CD8-positive, alpha-beta memory T cell (primary cell): ENCODE data around the gene TMCC1. TPM values are rescaled to one million over a fixed set of nuclear protein-coding genes. Genes with fewer than 3 reads are reported as not detected.
A peak's percentile ranks its signal among the peaks of the same experiment; 100 is the strongest.

Source experiments
- CTCF ChIA-PET: fragments of 350-600 bp; sonication (Branson Sonifier 250); formaldehyde crosslinking; loops from one replicate; lab custom pipeline; 2021; ENCODE audit warnings: antibody characterized with exemption; lab: Charles Lee
- POLR2A ChIA-PET: fragments of 350-600 bp; sonication (Branson Sonifier 250); formaldehyde crosslinking; loops from one replicate; lab custom pipeline; 2021; ENCODE audit warnings: antibody characterized with exemption; lab: Charles Lee
- DNase-seq, 5 donors: peaks; one replicate each; pipeline versions ENCODE4 v3.0.0 to v3.0.0-alpha.2; 2020 to 2022; ENCODE audit warnings: mixed read lengths in 1 of 5
- H3K27ac ChIP-seq: one replicate; pipeline ENCODE4 v1.7.0; 2013; ENCODE audit warnings: low read depth, mild to moderate bottlenecking, low read length, moderate library complexity
- H3K27me3 ChIP-seq: 2 replicates; pipeline ENCODE4 v1.7.0; 2013; ENCODE audit warnings: low read length, mild to moderate bottlenecking; ENCODE audit not compliant: insufficient read depth, poor library complexity, severe bottlenecking
- H3K36me3 ChIP-seq: 2 replicates; pipeline ENCODE4 v1.7.0; 2013; ENCODE audit warnings: mild to moderate bottlenecking, low read length, moderate library complexity; ENCODE audit not compliant: insufficient read depth
- H3K4me1 ChIP-seq: 2 replicates; pipeline ENCODE4 v1.7.0; 2013; ENCODE audit warnings: mild to moderate bottlenecking, low read length, moderate library complexity; ENCODE audit not compliant: insufficient read depth
- H3K4me3 ChIP-seq: 2 replicates; pipeline ENCODE4 v1.7.0; 2013; ENCODE audit warnings: mild to moderate bottlenecking, low read length
- H3K9me3 ChIP-seq: 2 replicates; pipeline ENCODE4 v1.7.0; 2013; ENCODE audit warnings: mild to moderate bottlenecking, low read length
- H3K27ac Mint-ChIP-seq, 8 donors: one replicate each; pipeline ENCODE4 v1.8.0; 2020 to 2021; ENCODE audit warnings: mixed read lengths in 8 of 8, mild to moderate bottlenecking in 6 of 8, inconsistent platforms in 3 of 8, moderate library complexity in 3 of 8
- H3K27me3 Mint-ChIP-seq, 2 donors: one replicate each; pipeline ENCODE4 v1.8.0; 2020 to 2021; ENCODE audit warnings: mixed read lengths in 2 of 2, mild to moderate bottlenecking in 1 of 2, moderate library complexity in 1 of 2
- H3K36me3 Mint-ChIP-seq, 3 donors: one replicate each; pipeline ENCODE4 v1.8.0; 2020 to 2021; ENCODE audit warnings: mixed read lengths in 3 of 3, inconsistent platforms in 1 of 3, mild to moderate bottlenecking in 1 of 3
- H3K4me1 Mint-ChIP-seq, 3 donors: one replicate each; pipeline ENCODE4 v1.8.0; 2020 to 2021; ENCODE audit warnings: mixed read lengths in 3 of 3, inconsistent platforms in 1 of 3, mild to moderate bottlenecking in 1 of 3
- H3K4me3 Mint-ChIP-seq, 7 donors: one replicate each; pipeline ENCODE4 v1.8.0; 2020 to 2021; ENCODE audit warnings: mixed read lengths in 7 of 7, mild to moderate bottlenecking in 6 of 7, moderate library complexity in 4 of 7, inconsistent platforms in 2 of 7
- H3K9me3 Mint-ChIP-seq, 5 donors: one replicate each; pipeline ENCODE4 v1.8.0; 2020 to 2022; ENCODE audit warnings: mixed read lengths in 5 of 5, mild to moderate bottlenecking in 3 of 5, moderate library complexity in 2 of 5, inconsistent platforms in 1 of 5
- polyA plus RNA-seq: library from polyadenylated mRNA; unstranded; fragments of 300-500 nt; fragmentation: Illumina TruSeq; gene quantifications from one replicate; pipeline ENCODE4 v1.2.3, GENCODE V29; 2021
- total RNA-seq, 2 experiments: library from RNA; stranded (reverse); gene quantifications; one replicate each; pipeline ENCODE4 v1.2.3, GENCODE V29; 2021

TMCC1 gene
- total and polyA plus RNA-seq, 3 experiments from 2014 or later, result 5.6 to 18.6 (median 16.0) TPM

DNA sequence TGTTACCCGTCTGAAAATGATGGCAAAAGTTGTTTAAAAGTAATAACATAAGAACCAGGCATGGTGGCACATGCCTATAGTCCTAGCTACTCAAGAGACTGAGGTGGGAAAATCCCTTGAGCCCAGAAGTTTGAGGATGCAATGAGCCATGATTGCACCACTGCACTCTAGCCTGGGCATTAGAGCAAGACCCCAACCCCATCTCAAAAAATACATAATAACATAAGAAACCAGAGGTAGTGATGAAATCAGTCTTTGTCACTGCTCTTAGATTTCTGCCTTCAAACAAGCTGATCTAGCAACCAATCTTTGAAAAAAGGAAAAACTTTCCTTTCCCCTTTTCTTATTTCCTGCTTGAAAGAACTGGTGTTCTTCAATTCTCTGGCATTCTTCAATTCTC, 71.3 kb downstream of the TMCC1 start:
- Mint-ChIP-seq H3K27ac (no peak overlapping the region), H3K36me3 (peaks cover 0 to 22% (median 8%) of the 10 kb centered on the region in 3 donors)
- POLR2A ChIA-PET, result no interaction called here

GRCh38 chr3:129820587-129820986, 72.9 kb downstream of the TMCC1 start:
- peaks cover 0 to 2% of the 10 kb centered on the region in 2 donors for H3K27me3 Mint-ChIP-seq

More for the DNA sequence above, 71.3 kb downstream of the TMCC1 start:
- CTCF ChIA-PET, result interaction anchor here (1.5 kb wide), 1 partner anchor 330 kb away, joined by 3 read pairs; no protein-coding TSS in a partner anchor
- Mint-ChIP-seq H3K4me3 (no peak overlapping the region), H3K4me1 (peaks cover 8 to 14% (median 13%) of the 10 kb centered on the region in 3 donors), H3K27me3 (peaks cover 0 to 2% of the 10 kb centered on the region in 2 donors), H3K9me3 (no peaks in the 10 kb centered on the region)
- no peaks in the 10 kb centered on the region for H3K36me3 ChIP-seq
- no peaks in the 10 kb centered on the region for H3K9me3 ChIP-seq
- no peaks in the 10 kb centered on the region for H3K27me3 ChIP-seq
- H3K4me1 ChIP-seq, result peaks cover 2% of the 10 kb centered on the region
- no peak for DNase-seq
- H3K4me3 ChIP-seq, result no peak overlapping the region
- H3K27ac ChIP-seq, result no peak overlapping the region

DNA sequence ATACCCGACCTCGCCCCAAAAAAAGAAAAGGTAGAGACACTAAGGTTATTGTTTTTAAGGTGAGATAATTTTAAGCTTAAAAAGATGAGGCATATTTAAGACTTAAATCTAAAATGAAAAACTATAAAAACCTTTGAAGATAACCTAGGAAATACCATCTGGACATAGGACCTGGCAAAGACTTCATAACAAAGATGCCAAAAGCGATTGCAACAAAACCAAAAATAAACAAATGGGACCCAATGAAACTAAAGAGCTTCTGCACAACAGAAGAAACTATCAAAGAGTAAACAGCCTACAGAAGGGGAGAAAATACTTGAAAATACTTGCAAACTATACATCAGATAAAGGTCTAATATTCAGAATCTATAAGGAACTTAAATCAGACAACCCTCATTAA, 80.9 kb downstream of the TMCC1 start:
- Histone ChIP-seq H3K27ac (no peak overlapping the region), H3K27me3 (no peaks in the 10 kb centered on the region), H3K9me3 (no peaks in the 10 kb centered on the region), H3K36me3 (no peaks in the 10 kb centered on the region), H3K4me3 (no peak overlapping the region), H3K4me1 (no peaks in the 10 kb centered on the region)
- DNase-seq, result no peak
- ChIA-PET CTCF (interaction anchor here (1.3 kb wide), 1 partner anchor 12 kb away, joined by 6 read pairs; no protein-coding TSS in a partner anchor), POLR2A (interaction anchor here (0.6 kb wide), 1 partner anchor 525 kb away, joined by 4 read pairs; no protein-coding TSS in a partner anchor)
- Mint-ChIP-seq H3K36me3 (peaks cover 17 to 29% (median 29%) of the 10 kb centered on the region in 3 donors), H3K4me1 (peaks cover 24 to 46% (median 39%) of the 10 kb centered on the region in 3 donors), H3K27me3 (peaks cover 0 to 1% of the 10 kb centered on the region in 2 donors), H3K9me3 (peaks cover 0 to 9% (median 0%) of the 10 kb centered on the region in 5 donors), H3K27ac (no peak overlapping the region), H3K4me3 (no peak overlapping the region)

More at GRCh38 chr3:129820587-129820986, 72.9 kb downstream of the TMCC1 start:
- H3K36me3 ChIP-seq, result no peaks in the 10 kb centered on the region
- no peaks in the 10 kb centered on the region for H3K27me3 ChIP-seq
- peaks cover 8 to 29% (median 13%) of the 10 kb centered on the region in 3 donors for H3K36me3 Mint-ChIP-seq
- H3K9me3 ChIP-seq, result no peaks in the 10 kb centered on the region
- ChIA-PET CTCF (interaction anchor here (1.5 kb wide), 1 partner anchor 330 kb away, joined by 3 read pairs; no protein-coding TSS in a partner anchor), POLR2A (interaction anchor here (0.6 kb wide), 1 partner anchor 88 kb away, joined by 4 read pairs; no protein-coding TSS in a partner anchor)
- no peaks in the 10 kb centered on the region for H3K4me1 ChIP-seq
- peak overlapping the region in 1 of 8 donors; percentile 10 for H3K27ac Mint-ChIP-seq
- no peak for DNase-seq
- H3K27ac ChIP-seq, result no peak overlapping the region
- no peak overlapping the region for H3K4me3 Mint-ChIP-seq
- no peaks in the 10 kb centered on the region for H3K9me3 Mint-ChIP-seq
- peaks cover 8 to 18% (median 9%) of the 10 kb centered on the region in 3 donors for H3K4me1 Mint-ChIP-seq
- H3K4me3 ChIP-seq, result no peak overlapping the region

DNA sequence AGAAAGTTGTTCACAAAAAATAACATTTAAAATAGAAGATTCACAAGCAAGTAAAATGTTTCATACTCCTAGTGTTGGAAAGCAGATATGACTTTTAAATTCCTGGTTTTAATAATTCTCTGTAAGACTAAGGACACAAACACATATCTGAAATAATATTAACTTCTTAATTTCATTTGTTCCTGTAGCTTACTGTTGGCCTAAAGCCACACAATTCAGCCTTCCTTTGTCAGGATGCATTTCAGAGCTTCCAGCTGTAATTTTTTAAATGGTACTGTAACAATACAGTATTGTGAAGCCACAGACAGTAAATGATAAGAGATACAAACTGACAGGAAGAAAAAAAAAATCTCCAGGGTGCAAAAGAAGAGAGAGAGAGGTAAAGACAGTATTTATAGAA, 84.2 kb downstream of the TMCC1 start:
- peak overlapping the region in 1 of 8 donors; percentile 3 for H3K27ac Mint-ChIP-seq
- no peaks in the 10 kb centered on the region for H3K27me3 ChIP-seq
- no peak overlapping the region for H3K4me3 ChIP-seq
- no peaks in the 10 kb centered on the region for H3K9me3 ChIP-seq
- DNase-seq, result no peak
- peaks cover 0 to 1% of the 10 kb centered on the region in 2 donors for H3K27me3 Mint-ChIP-seq
- H3K9me3 Mint-ChIP-seq, result no peaks in the 10 kb centered on the region
- H3K27ac ChIP-seq, result no peak overlapping the region
- no peak overlapping the region for H3K4me3 Mint-ChIP-seq
- CTCF ChIA-PET, result interaction anchor here (1.5 kb wide), 1 partner anchor 181 kb away, joined by 4 read pairs; no protein-coding TSS in a partner anchor
- no peaks in the 10 kb centered on the region for H3K4me1 ChIP-seq
- POLR2A ChIA-PET, result no interaction called here
- H3K36me3 ChIP-seq, result no peaks in the 10 kb centered on the region
- H3K36me3 Mint-ChIP-seq, result peaks cover 10 to 14% (median 14%) of the 10 kb centered on the region in 3 donors
- peaks cover 21 to 40% (median 37%) of the 10 kb centered on the region in 3 donors for H3K4me1 Mint-ChIP-seq

DNA sequence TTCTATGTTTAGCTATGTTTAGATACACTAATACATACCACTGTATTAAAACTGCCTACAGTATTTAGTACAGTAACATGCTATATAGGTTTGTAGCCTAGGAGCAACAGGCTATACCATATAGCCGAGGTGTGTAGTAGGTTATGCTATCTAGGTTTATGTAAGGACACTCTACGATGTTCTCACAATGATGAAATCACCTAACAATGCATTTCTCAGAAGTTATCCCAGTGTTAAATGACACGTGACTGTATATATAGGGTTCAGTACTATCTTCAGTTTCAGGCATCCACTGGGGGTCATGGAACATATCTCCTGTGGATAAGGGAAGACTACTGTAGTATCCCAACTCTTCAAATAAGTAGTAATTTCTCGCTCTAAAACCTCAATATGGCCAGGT, 97.4 kb downstream of the TMCC1 start:
- ChIA-PET POLR2A (no interaction called here), CTCF (no interaction called here)
- H3K4me3 Mint-ChIP-seq, result no peak overlapping the region
- Histone ChIP-seq H3K4me1 (peaks cover 13% of the 10 kb centered on the region), H3K27ac (no peak overlapping the region), H3K36me3 (no peaks in the 10 kb centered on the region), H3K9me3 (no peaks in the 10 kb centered on the region), H3K4me3 (no peak overlapping the region), H3K27me3 (no peaks in the 10 kb centered on the region)
- H3K4me1 Mint-ChIP-seq, result peaks cover 8 to 18% (median 11%) of the 10 kb centered on the region in 3 donors
- no peaks in the 10 kb centered on the region for H3K27me3 Mint-ChIP-seq
- peaks cover 0 to 8% (median 4%) of the 10 kb centered on the region in 3 donors for H3K36me3 Mint-ChIP-seq
- H3K9me3 Mint-ChIP-seq, result no peaks in the 10 kb centered on the region
- H3K27ac Mint-ChIP-seq, result no peak overlapping the region
- DNase-seq, result no peak

DNA sequence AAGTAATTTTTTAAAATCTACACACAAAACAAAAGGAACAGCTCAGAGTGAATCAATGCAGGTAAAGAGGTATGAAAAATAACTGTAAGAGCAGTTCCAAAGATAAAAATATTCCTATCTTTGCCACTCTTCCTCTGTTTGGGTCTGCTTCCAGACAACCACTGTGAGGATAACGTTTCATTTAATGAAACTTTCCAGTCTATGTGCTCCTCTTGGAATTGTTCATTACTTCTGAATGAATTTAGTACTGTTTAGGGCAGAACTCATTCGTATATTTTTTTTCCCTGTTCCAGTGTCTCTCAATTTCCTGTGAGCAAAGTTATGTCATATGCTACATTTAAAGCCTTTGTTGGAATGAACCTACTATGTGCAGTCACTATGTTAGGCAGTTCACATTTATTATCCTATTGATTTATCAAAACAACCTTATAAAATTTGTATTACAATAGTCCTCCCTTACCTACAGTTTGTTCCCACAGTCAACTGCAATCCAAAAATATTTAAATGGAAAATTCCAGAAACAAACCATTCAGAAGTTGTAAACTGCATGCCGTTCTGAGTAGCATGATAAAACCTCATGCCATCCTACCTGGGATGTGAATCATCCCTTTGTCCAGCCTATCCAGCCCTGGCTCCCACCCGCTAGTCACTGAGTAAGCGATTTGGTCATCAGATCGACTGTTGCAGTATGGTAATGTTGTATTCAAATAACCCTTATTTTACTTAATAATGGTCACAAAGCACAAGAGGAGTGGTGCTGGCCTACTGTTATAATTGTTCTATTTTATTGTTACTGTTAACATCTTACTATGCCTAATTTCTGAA, 98.1 kb downstream of the TMCC1 start:
- Histone ChIP-seq H3K4me1 (peaks cover 13% of the 10 kb centered on the region), H3K9me3 (no peaks in the 10 kb centered on the region), H3K27ac (no peak overlapping the region), H3K4me3 (no peak overlapping the region), H3K27me3 (no peaks in the 10 kb centered on the region), H3K36me3 (no peaks in the 10 kb centered on the region)
- CTCF ChIA-PET, result no interaction called here
- Mint-ChIP-seq H3K4me1 (peaks cover 8 to 18% (median 11%) of the 10 kb centered on the region in 3 donors), H3K27ac (peak overlapping the region in 1 of 8 donors; percentile 45), H3K9me3 (no peaks in the 10 kb centered on the region), H3K36me3 (peaks cover 0 to 8% (median 3%) of the 10 kb centered on the region in 3 donors), H3K27me3 (no peaks in the 10 kb centered on the region), H3K4me3 (no peak overlapping the region)
- DNase-seq, result no peak
- POLR2A ChIA-PET, result no interaction called here

DNA sequence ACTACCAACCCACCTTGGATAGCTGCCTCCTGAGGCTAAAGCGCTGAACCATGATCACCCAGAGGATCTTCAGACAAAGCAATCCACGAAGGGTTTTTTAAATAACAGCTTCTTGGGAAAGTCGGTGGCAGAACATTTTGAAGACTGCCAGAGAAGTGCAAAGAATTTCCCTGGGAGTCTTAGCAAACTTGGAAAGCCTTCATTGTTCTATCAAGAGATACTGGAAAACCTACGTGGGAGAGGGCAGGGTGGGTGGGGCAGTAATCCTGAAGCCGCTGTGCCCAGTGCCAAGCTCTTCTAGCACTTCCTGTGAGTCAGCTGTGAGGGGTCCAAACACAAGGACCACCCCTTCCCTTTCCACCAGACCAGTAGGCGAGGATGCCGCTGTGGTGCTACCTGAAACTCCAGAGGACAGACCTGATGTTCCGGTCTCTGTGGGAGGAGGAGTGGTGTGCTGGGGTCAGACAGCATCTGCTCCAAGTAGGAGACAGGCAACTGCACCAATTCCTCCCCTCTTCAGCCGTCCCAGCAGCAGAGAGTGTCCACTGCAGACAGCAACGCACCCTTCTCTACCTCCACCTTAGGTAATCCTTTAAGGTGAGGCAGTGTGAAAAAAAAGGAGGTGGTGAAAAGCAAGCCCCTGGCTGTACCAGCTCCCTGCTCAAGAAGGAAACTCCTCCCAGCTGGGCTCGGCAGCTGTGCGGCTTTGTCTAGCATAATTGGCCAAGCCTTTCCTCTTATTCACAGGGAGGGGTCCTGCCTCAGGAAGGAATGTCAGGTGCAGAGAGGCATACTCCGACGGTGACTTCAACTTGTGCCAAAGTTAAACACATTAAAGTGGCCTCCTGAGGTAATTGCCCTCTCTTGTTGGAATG, 99.0 kb downstream of the TMCC1 start:
- Mint-ChIP-seq H3K4me3 (peak overlapping the region in 1 of 7 donors; percentile 51), H3K27ac (no peak overlapping the region), H3K36me3 (peaks cover 0 to 8% (median 2%) of the 10 kb centered on the region in 3 donors), H3K9me3 (no peaks in the 10 kb centered on the region), H3K27me3 (no peaks in the 10 kb centered on the region), H3K4me1 (peaks cover 8 to 18% (median 11%) of the 10 kb centered on the region in 3 donors)
- Histone ChIP-seq H3K4me1 (peaks cover 13% of the 10 kb centered on the region), H3K27me3 (no peaks in the 10 kb centered on the region), H3K4me3 (no peak overlapping the region), H3K36me3 (no peaks in the 10 kb centered on the region), H3K9me3 (no peaks in the 10 kb centered on the region), H3K27ac (no peak overlapping the region)
- ChIA-PET POLR2A (no interaction called here), CTCF (interaction anchor here (0.8 kb wide), 1 partner anchor 30 kb away, joined by 3 read pairs; no protein-coding TSS in a partner anchor)
- DNase-seq, result peak in 1 of 5 donors; percentile 2
